ENCODE data around the gene ADAP1. TPM values are rescaled to one million over a fixed set of nuclear protein-coding genes. Genes with fewer than 3 reads are reported as not detected.

The ADAP1 gene
- polyA plus RNA-seq, 1 donor (not counting 4 experiments of a cell fraction or from before 2014, with no cell fraction given): 4.3 TPM

DNA sequence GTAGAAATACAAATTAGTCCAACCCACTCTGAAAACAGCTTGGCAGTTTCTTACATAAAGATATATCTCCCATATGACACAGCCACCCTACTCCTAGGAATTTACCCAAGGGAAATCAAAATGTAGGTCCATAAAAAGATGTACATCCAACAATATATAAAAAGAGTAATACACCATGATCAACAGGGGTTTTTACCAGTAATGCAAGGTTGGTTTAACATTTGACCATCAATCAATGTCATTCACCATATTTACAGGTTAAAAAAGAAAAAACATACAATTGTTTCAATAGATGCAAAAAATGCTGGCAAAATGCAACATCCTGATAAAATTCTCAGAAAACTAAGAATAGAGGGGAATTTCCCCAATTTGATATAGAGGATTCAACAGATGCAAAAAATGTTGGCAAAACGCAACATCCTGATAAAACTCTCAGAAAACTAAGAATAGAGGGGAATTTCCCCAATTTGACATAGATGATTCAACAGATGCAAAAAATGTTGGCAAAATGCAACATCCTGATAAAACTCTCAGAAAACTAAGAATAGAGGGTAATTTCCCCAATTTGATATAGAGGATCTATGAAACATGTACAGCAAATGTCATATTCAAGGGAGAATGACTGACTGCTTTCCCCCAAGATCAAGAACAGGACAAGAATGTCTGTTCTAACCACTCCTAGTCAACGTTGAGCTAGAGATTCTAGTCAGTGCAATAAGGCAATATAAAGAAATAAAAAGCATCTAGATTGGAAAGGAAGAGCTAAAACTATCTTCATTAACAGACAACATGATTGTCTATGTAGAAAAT is 13.7 kb downstream of the ADAP1 start:
- TF ChIP-seq EZH2 (IDR thresholded peaks at IDR 0.05; ENCODE audit: low read length): no peak
- TF ChIP-seq, protein P1, sequence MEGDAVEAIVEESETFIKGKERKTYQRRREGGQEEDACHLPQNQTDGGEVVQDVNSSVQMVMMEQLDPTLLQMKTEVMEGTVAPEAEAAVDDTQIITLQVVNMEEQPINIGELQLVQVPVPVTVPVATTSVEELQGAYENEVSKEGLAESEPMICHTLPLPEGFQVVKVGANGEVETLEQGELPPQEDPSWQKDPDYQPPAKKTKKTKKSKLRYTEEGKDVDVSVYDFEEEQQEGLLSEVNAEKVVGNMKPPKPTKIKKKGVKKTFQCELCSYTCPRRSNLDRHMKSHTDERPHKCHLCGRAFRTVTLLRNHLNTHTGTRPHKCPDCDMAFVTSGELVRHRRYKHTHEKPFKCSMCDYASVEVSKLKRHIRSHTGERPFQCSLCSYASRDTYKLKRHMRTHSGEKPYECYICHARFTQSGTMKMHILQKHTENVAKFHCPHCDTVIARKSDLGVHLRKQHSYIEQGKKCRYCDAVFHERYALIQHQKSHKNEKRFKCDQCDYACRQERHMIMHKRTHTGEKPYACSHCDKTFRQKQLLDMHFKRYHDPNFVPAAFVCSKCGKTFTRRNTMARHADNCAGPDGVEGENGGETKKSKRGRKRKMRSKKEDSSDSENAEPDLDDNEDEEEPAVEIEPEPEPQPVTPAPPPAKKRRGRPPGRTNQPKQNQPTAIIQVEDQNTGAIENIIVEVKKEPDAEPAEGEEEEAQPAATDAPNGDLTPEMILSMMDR (optimal IDR thresholded peaks at IDR 0.05 in 1 of 3, IDR thresholded peaks at IDR 0.05 in 1 of 3, conservative IDR thresholded peaks at IDR 0.05 in 1 of 3; ENCODE audit: extremely low read depth in 1 of 3, insufficient read depth in 2 of 3, low read length in 3 of 3): no peak
- peaks cover 2% of the 10 kb centered on the region for H3K27me3 ChIP-seq (ENCODE audit: control insufficient read depth, extremely low read depth, insufficient read depth, low read length)
- no peaks in the 10 kb centered on the region for H4K20me1 ChIP-seq (ENCODE audit: control insufficient read depth, extremely low read depth, insufficient read depth, low read length)
- H3K4me3 ChIP-seq (ENCODE audit: control insufficient read depth in 2 of 3, extremely low read depth in 1 of 3, insufficient read depth in 2 of 3, low read depth in 1 of 3, low read length in 3 of 3): no peak overlapping the region
- H2AFZ ChIP-seq (ENCODE audit: control insufficient read depth, low read length): no peak overlapping the region
- no peak overlapping the region for H3K9ac ChIP-seq (ENCODE audit: control insufficient read depth, extremely low read depth, insufficient read depth, low read length)
- DNase-seq (ENCODE audit: low read depth, low spot score) (no peak), FAIRE-seq (no peak)
- no peak overlapping the region for H3K4me2 ChIP-seq (ENCODE audit: control insufficient read depth, extremely low read depth, insufficient read depth, low read depth, low read length)
- H3K4me1 ChIP-seq (ENCODE audit: control insufficient read depth, extremely low read depth, insufficient read depth, low read length): peaks cover 13% of the 10 kb centered on the region
- no peak overlapping the region for H3K27ac ChIP-seq (ENCODE audit: control insufficient read depth, insufficient read depth, low read length)
- H3K36me3 ChIP-seq (ENCODE audit: control insufficient read depth in 2 of 2, extremely low read depth in 1 of 2, insufficient read depth in 2 of 2, low read length in 2 of 2): no peaks in the 10 kb centered on the region
- no peaks in the 10 kb centered on the region for H3K79me2 ChIP-seq (ENCODE audit: control insufficient read depth, insufficient read depth, low read length)
- H3K9me3 ChIP-seq (ENCODE audit: control insufficient read depth, low read depth, low read length): no peaks in the 10 kb centered on the region
- no peaks in the 10 kb centered on the region for H3K9me1 ChIP-seq (ENCODE audit: control insufficient read depth, extremely low read depth, insufficient read depth, low read length)
- dilution Hi-C loops (cut with MboI; ENCODE audit: extremely low pct_ligation_motif_present, low sequenced_read_pairs): no loop called here

DNA sequence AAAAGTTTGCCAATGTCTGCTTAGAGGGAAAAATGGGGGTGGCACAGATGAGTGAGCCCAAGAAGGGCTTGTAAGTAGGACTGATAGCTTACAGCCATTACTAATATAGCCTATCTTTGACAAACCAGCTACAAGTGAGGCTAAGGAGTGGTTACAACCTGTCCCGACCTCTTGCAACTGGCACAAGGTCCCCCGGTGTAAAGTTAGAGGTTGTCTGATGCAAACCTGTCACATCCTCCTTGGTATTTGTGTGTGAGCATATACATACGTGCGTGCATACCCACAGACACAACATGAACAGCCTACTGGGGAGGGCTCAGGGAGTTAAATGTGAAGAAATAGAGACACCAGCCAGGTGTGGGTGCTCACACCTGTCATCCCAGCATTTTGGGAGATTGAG is 14.6 kb downstream of the ADAP1 start:
- TF ChIP-seq, protein P1 (optimal IDR thresholded peaks at IDR 0.05 in 1 of 3, IDR thresholded peaks at IDR 0.05 in 1 of 3, conservative IDR thresholded peaks at IDR 0.05 in 1 of 3; ENCODE audit: extremely low read depth in 1 of 3, insufficient read depth in 2 of 3, low read length in 3 of 3): no peak
- TF ChIP-seq EZH2 (IDR thresholded peaks at IDR 0.05; ENCODE audit: low read length): no peak
- no peak overlapping the region for H3K9ac ChIP-seq (ENCODE audit: control insufficient read depth, extremely low read depth, insufficient read depth, low read length)
- no peaks in the 10 kb centered on the region for H4K20me1 ChIP-seq (ENCODE audit: control insufficient read depth, extremely low read depth, insufficient read depth, low read length)
- H2AFZ ChIP-seq (ENCODE audit: control insufficient read depth, low read length): no peak overlapping the region
- H3K9me3 ChIP-seq (ENCODE audit: control insufficient read depth, low read depth, low read length): no peaks in the 10 kb centered on the region
- FAIRE-seq: no peak
- no peak for DNase-seq (ENCODE audit: low read depth, low spot score)
- peaks cover 2% of the 10 kb centered on the region for H3K27me3 ChIP-seq (ENCODE audit: control insufficient read depth, extremely low read depth, insufficient read depth, low read length)
- H3K4me2 ChIP-seq (ENCODE audit: control insufficient read depth, extremely low read depth, insufficient read depth, low read depth, low read length): no peak overlapping the region
- no peaks in the 10 kb centered on the region for H3K79me2 ChIP-seq (ENCODE audit: control insufficient read depth, insufficient read depth, low read length)
- peaks cover 3% of the 10 kb centered on the region for H3K4me1 ChIP-seq (ENCODE audit: control insufficient read depth, extremely low read depth, insufficient read depth, low read length)
- H3K36me3 ChIP-seq (ENCODE audit: control insufficient read depth in 2 of 2, extremely low read depth in 1 of 2, insufficient read depth in 2 of 2, low read length in 2 of 2): no peaks in the 10 kb centered on the region
- H3K9me1 ChIP-seq (ENCODE audit: control insufficient read depth, extremely low read depth, insufficient read depth, low read length): no peaks in the 10 kb centered on the region
- no peak overlapping the region for H3K4me3 ChIP-seq (ENCODE audit: control insufficient read depth in 2 of 3, extremely low read depth in 1 of 3, insufficient read depth in 2 of 3, low read depth in 1 of 3, low read length in 3 of 3)
- dilution Hi-C loops (cut with MboI; ENCODE audit: extremely low pct_ligation_motif_present, low sequenced_read_pairs): no loop called here
- no peak overlapping the region for H3K27ac ChIP-seq (ENCODE audit: control insufficient read depth, insufficient read depth, low read length)

Measured in keratinocyte (primary cell).